H1 (cell line): ENCODE data around the gene IL6R. TPM values are rescaled to one million over a fixed set of nuclear protein-coding genes. Genes with fewer than 3 reads are reported as not detected.

ENCODE experiments used
- ASH2L ChIP-seq: fragments of 200-600, 300-600 bp; sonication (generic); IDR thresholded peaks from one replicate; pipeline ENCODE4 v1.7.1; 2017; ENCODE audit warnings: low read length
- BRCA1 ChIP-seq: IDR thresholded peaks from 2 replicates; pipeline ENCODE4 v1.6.1; 2012; ENCODE audit warnings: low read depth, low read length, improper control_type of control experiment
- CHD2 ChIP-seq: IDR thresholded peaks from 2 replicates; pipeline ENCODE4 v1.6.1; 2012; ENCODE audit warnings: low read length, improper control_type of control experiment
- HDAC2 ChIP-seq, 2 experiments: fragments of 300-600 bp in 1 of 2; sonication (generic) in 1 of 2; IDR thresholded peaks; 2 replicates each; pipeline ENCODE4 v1.6.1; 2011 to 2012; ENCODE audit warnings: low read depth in 2 of 2, low read length in 2 of 2, mild to moderate bottlenecking in 2 of 2, moderate library complexity in 2 of 2, borderline replicate concordance in 1 of 2, inconsistent platforms in 1 of 2
- POLR2A ChIP-seq, 2 experiments: IDR thresholded peaks; 1 replicate in 1 of 2; 2 replicates in 1 of 2; pipeline ENCODE4 v1.6.1; 2011; ENCODE audit warnings: low read depth in 2 of 2, low read length in 2 of 2, mild to moderate bottlenecking in 2 of 2; ENCODE audit errors: control extremely low read depth in 1 of 2
- TAF7 ChIP-seq: optimal IDR thresholded peaks from 2 replicates; pipeline ENCODE3; 2011; ENCODE audit warnings: low read depth, mild to moderate bottlenecking, inconsistent platforms, low read length, moderate library complexity, borderline replicate concordance
- polyA plus RNA-seq, 7 experiments: library from polyadenylated mRNA; depleted of rRNA in 3 of 7; stranded (reverse) in 5 of 7; unstranded in 2 of 7; fragments of >200 nt in 5 of 7; fragments of 200-250 nt in 2 of 7; gene quantifications; 1 replicate in 5 of 7; 2 replicates in 1 of 7; 4 replicates in 1 of 7; pipeline versions ENCODE4 v1.2.1 to v1.2.3, GENCODE V29; 2011 to 2013; ENCODE audit warnings: missing spikeins in 2 of 7, mixed read lengths in 2 of 7
- total RNA-seq: library from RNA; stranded (reverse); fragmentation: NEBNext Ultra II Directional; extraction: Animal tissue kit (Norgen Biotek cat#: 25700); gene quantifications from 2 replicates; pipeline ENCODE4 v1.2.1, GENCODE V29; 2021

IL6R gene
- total and polyA plus RNA-seq, 2 of the 8 experiments (the other 6 are each of a cell fraction or from before 2014, with no cell fraction given), result 2.3 to 3.0 TPM

- TF ChIP-seq BRCA1 (no peak), CHD2 (no peak), POLR2A (IDR thresholded peaks at IDR 0.05; ENCODE audit: control extremely low read depth in 1 of 2, low read depth in 2 of 2, low read length in 2 of 2) (no peak), HDAC2 (IDR thresholded peaks at IDR 0.05; ENCODE audit: borderline replicate concordance in 1 of 2, low read depth in 2 of 2, low read length in 2 of 2) (no peak), TAF7 (no peak), ASH2L (no peak)
- TF ChIP-seq, all 59 proteins: peak for 0
These were observed 4.8 kb upstream of the IL6R start (continued) for GRCh38 chr1:154400381-154400801.
